ENCODE results near the gene TNIK. TPM values are rescaled to one million over a fixed set of nuclear protein-coding genes. Genes with fewer than 3 reads are reported as not detected.
"Not testable (repeated sequence)": the region's sequence is repeated elsewhere in the genome, so short reads cannot be mapped to it uniquely, and the experiment has no call there.

Gene TNIK
- total RNA-seq, 1 donor from 2014 or later = 17.0 TPM

DNA sequence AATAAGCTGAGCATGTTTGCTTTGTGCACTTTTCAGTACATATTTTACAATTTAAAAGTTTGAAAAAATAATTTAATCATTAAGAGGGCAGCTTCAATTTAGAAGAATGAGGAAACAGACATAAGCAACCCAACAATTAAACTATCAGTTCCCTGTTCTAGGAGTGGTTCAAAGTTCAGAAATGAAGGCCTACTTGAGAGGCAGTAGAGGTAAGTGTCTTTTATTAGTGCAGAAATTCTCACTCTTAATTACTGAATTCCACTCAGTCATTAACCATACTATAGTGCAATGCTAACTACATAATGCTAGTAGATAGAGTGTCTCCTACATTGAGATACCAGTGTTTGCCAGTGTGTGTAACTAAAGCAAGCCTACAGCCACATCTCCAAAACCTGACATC is 73.1 kb downstream of the TNIK start:
- Histone ChIP-seq H3K27me3 (ENCODE audit: control insufficient read depth, insufficient read depth, low read length) (no peaks in the 10 kb centered on the region), H3K36me3 (ENCODE audit: control insufficient read depth, insufficient read depth, low read length) (no peaks in the 10 kb centered on the region), H3K4me3 (ENCODE audit: low read depth, low read length) (no peak overlapping the region)
- TF ChIP-seq, protein P1, sequence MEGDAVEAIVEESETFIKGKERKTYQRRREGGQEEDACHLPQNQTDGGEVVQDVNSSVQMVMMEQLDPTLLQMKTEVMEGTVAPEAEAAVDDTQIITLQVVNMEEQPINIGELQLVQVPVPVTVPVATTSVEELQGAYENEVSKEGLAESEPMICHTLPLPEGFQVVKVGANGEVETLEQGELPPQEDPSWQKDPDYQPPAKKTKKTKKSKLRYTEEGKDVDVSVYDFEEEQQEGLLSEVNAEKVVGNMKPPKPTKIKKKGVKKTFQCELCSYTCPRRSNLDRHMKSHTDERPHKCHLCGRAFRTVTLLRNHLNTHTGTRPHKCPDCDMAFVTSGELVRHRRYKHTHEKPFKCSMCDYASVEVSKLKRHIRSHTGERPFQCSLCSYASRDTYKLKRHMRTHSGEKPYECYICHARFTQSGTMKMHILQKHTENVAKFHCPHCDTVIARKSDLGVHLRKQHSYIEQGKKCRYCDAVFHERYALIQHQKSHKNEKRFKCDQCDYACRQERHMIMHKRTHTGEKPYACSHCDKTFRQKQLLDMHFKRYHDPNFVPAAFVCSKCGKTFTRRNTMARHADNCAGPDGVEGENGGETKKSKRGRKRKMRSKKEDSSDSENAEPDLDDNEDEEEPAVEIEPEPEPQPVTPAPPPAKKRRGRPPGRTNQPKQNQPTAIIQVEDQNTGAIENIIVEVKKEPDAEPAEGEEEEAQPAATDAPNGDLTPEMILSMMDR (IDR thresholded peaks at IDR 0.05; ENCODE audit: insufficient read depth, low read length, poor library complexity, severe bottlenecking) = no peak
- DNase-seq (ENCODE audit: low read depth) = no peak

DNA sequence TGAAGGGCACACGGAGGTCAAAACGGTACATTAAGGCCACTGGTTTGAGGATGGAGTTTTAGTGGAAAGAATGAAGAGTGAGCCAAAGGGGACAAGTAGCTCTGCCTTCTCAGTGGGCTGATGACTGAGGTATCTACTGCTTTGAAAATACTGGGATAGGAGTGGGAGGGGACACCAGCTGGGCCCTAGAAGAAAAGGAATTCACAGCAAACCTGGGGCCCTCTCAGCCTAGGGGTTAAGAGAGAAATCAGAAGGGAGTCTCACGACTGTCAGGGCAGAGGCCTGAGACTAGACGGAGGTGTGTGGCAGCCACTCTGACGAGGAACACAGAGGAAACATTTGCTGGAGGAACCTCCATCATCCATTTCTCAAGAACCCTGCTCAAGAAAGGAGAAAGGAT is 75.1 kb downstream of the TNIK start:
- Histone ChIP-seq H3K4me3 (ENCODE audit: low read depth, low read length) (no peak overlapping the region), H3K27me3 (ENCODE audit: control insufficient read depth, insufficient read depth, low read length) (no peaks in the 10 kb centered on the region), H3K36me3 (ENCODE audit: control insufficient read depth, insufficient read depth, low read length) (no peaks in the 10 kb centered on the region)
- TF ChIP-seq, protein P1 (IDR thresholded peaks at IDR 0.05; ENCODE audit: insufficient read depth, low read length, poor library complexity, severe bottlenecking) = no peak
- no peak for DNase-seq (ENCODE audit: low read depth)

DNA sequence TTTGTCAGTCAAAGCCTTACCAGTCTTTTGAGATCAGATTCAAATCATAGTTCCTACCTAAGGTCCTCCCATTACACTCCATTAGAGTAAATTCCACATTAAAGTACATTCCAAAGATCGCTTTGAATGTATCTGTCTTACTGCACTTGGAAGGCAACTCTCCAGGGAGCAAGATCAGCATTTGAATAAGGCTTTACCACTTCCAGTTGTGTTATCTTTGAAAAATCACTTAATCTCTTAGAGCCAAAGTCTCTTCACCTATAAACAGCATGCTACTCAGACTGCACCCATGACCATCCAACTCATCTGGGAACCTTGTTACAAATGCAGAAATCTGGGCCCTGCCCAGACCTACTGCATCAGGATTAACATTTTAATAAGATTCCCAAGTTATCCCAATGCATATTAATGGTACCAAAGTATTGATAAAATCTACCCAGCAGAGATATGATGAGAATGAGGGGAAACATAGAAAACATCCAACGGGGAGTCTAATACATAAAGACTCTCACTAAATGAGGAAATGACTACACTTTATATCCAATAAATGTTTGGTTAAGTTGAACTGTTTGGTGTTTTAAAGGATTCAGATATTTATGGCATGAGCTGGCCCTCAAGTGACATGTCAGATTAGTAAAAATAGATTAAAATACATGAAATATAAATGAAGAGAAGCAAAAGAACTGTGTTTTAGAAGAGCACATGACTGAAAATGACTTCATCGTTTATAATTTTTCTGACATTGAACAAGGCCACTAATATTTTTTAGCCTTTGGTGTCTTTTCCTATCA is 75.9 kb downstream of the TNIK start:
- Histone ChIP-seq H3K36me3 (ENCODE audit: control insufficient read depth, insufficient read depth, low read length) (no peaks in the 10 kb centered on the region), H3K27me3 (ENCODE audit: control insufficient read depth, insufficient read depth, low read length) (no peaks in the 10 kb centered on the region), H3K4me3 (ENCODE audit: low read depth, low read length) (no peak overlapping the region)
- TF ChIP-seq, protein P1 (IDR thresholded peaks at IDR 0.05; ENCODE audit: insufficient read depth, low read length, poor library complexity, severe bottlenecking) = no peak
- DNase-seq (ENCODE audit: low read depth) = no peak

DNA sequence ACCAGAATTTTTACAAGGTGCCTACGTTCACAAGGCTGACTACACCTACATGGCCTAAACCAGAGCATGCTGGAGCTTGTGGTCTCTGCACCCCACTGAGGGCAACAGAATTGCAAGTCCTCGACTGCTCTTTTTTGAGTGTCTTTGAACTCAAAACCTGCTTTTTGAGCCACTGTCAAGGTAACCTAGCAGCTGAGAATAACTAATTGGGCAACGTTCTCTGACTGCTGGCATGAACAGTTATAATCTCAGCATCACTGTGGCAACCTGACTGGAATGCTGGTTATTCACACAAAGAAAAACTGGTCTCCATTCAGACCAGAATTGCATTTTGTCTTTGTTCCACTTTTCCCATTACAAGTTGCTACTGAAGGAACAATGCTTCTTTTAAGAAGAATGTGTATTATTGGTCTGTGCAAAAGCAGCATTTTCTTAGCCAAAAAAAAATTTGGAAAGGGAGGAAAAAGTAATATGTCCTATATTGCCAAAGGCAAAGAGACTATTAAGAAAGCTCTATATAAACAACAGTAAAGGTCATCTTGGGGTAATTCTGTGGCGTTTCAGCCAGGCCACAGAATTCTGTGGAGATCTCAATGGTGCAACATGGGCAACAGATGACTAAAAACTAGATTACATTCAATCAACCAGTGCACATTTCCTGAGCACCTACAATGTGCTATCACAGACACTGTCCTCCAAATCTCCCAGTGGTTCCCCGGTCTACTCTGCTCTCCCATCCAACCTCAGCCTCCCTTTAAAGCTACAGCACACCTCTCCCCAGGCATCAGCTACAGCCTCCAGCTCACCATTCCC is 76.8 kb downstream of the TNIK start:
- DNase-seq (ENCODE audit: low read depth) = no peak
- TF ChIP-seq, protein P1 (IDR thresholded peaks at IDR 0.05; ENCODE audit: insufficient read depth, low read length, poor library complexity, severe bottlenecking) = no peak
- no peaks in the 10 kb centered on the region for H3K36me3 ChIP-seq (ENCODE audit: control insufficient read depth, insufficient read depth, low read length)
- H3K4me3 ChIP-seq (ENCODE audit: low read depth, low read length) = no peak overlapping the region
- H3K27me3 ChIP-seq (ENCODE audit: control insufficient read depth, insufficient read depth, low read length) = no peaks in the 10 kb centered on the region

DNA sequence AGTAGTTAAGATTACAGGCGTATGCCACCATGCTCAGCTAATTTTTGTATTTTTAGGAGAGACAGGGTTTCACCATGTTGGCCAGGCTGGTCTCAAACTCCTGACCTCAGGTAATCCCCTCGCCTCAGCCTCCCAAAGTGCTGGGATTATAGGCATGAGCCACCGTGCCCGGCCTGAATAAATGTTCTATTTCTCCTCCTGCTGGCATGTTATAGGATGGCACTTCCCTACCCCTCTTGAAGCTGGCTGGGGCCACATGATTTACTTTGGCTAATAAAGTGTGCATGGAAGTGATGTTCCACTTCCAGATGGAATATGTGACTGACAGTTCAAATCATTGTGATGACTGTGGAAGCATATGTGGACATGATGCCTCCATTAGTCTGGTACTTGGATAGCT is 77.9 kb downstream of the TNIK start:
- H3K36me3 ChIP-seq (ENCODE audit: control insufficient read depth, insufficient read depth, low read length); DNase-seq (ENCODE audit: low read depth); H3K27me3 ChIP-seq (ENCODE audit: control insufficient read depth, insufficient read depth, low read length); H3K4me3 ChIP-seq (ENCODE audit: low read depth, low read length): not testable (repeated sequence)

DNA sequence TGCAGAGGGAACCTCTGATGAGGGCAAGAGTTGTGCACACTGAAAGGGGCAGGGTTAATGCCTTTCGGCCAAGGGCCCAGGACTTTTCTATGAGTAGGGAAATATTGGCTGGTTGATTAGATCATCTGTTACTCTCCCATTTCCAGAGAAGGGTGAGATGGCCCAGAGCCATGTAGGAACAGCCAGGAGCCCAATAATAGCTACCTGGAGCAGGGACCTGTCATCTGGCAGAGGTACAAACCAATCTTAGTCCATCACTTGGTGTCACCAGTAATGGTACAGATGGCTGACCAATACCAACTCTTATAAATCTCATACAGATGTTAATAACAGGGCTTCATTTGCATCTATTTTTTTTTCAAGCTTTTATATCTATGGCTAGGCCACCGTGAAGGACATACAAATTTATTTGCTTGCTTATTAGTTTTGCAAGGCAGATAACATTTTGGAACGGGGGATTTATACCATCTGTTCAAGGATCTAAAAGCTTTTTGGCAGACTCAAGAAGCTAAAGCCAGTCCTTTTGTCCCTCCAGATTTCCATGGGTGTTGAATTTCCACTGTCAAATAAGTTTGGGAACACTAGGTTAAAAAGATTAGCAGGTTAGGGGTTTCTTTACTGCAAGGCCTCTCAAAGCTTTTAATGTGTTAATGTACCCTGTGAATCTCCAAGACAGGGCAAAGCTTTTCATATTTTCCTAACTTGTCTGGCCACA is 79.3 kb downstream of the TNIK start:
- H3K4me3 ChIP-seq (ENCODE audit: low read depth, low read length) = no peak overlapping the region
- H3K27me3 ChIP-seq (ENCODE audit: control insufficient read depth, insufficient read depth, low read length) = no peaks in the 10 kb centered on the region
- H3K36me3 ChIP-seq (ENCODE audit: control insufficient read depth, insufficient read depth, low read length) = peaks cover 2% of the 10 kb centered on the region
- TF ChIP-seq, protein P1 (IDR thresholded peaks at IDR 0.05; ENCODE audit: insufficient read depth, low read length, poor library complexity, severe bottlenecking) = no peak
- no peak for DNase-seq (ENCODE audit: low read depth)

Measured in kidney epithelial cell (primary cell).